SK-N-SH treated with all-trans-retinoic acid at 6 μM for 48 hours (cell line): ENCODE results near the gene GLIS1.

Source experiments
- ARNTL ChIP-seq: fragments of 450-650 bp; formaldehyde crosslinking; IDR thresholded peaks from 2 replicates; pipeline ENCODE4 v1.5.0; 2020; ENCODE audit warnings: low read depth, mild to moderate bottlenecking, moderate library complexity, borderline replicate concordance
- PPARA ChIP-seq: fragments of 250-450 bp; sonication (Bioruptor Pico); IDR thresholded peaks from 2 replicates; pipeline ENCODE4 v1.5.0; 2020; ENCODE audit warnings: mild to moderate bottlenecking, borderline replicate concordance
- TF ChIP-seq, protein P1 (sequence below): fragments of 250-450 bp; sonication (Bioruptor Pico); IDR thresholded peaks from 2 replicates; pipeline ENCODE4 v1.8.0; 2020; ENCODE audit warnings: mild to moderate bottlenecking, moderate library complexity, borderline replicate concordance

GRCh38 chr1:53547231-53547790 lies 191.7 kb downstream of the GLIS1 start:
- TF ChIP-seq, protein P1, sequence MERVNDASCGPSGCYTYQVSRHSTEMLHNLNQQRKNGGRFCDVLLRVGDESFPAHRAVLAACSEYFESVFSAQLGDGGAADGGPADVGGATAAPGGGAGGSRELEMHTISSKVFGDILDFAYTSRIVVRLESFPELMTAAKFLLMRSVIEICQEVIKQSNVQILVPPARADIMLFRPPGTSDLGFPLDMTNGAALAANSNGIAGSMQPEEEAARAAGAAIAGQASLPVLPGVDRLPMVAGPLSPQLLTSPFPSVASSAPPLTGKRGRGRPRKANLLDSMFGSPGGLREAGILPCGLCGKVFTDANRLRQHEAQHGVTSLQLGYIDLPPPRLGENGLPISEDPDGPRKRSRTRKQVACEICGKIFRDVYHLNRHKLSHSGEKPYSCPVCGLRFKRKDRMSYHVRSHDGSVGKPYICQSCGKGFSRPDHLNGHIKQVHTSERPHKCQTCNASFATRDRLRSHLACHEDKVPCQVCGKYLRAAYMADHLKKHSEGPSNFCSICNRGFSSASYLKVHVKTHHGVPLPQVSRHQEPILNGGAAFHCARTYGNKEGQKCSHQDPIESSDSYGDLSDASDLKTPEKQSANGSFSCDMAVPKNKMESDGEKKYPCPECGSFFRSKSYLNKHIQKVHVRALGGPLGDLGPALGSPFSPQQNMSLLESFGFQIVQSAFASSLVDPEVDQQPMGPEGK (CRISPR knock-in tag): no peak
- no peak for TF ChIP-seq ARNTL (CRISPR knock-in tag)
- TF ChIP-seq PPARA (CRISPR knock-in tag): no peak
